H1 (cell line): ENCODE measurements around the gene TEAD1. TPM values are rescaled to one million over a fixed set of nuclear protein-coding genes. Genes with fewer than 3 reads are reported as not detected.

Experiments used
- CTCF ChIA-PET: fragments of 300-600 bp; sonication (Branson Sonifier 250); formaldehyde crosslinking; loops from one replicate; lab custom pipeline; 2021; ENCODE audit not compliant: partially characterized antibody; lab: Charles Lee
- POLR2A ChIA-PET: fragments of 300-600 bp; sonication (Branson Sonifier 250); formaldehyde crosslinking; loops from one replicate; lab custom pipeline; 2021; ENCODE audit warnings: inconsistent platforms; ENCODE audit not compliant: partially characterized antibody; lab: Charles Lee
- DNase-seq, 2 experiments: peaks; one replicate each; pipeline versions ENCODE4 v3.0.0 to v3.0.0-alpha.2; 2010 to 2022; ENCODE audit warnings: low spot score in 2 of 2, low read depth in 1 of 2, mixed read lengths in 1 of 2
- FAIRE-seq: peaks from 2 replicates; lab custom pipeline; 2011; peaks lifted over from hg19 to GRCh38; lab: Jason Lieb, UNC
- H2AFZ ChIP-seq: 2 replicates; pipeline ENCODE4 v1.8.1; 2012; ENCODE audit warnings: low read length, inconsistent platforms
- H2AK5ac ChIP-seq: 2 replicates; pipeline ENCODE4 v1.6.1; 2013; ENCODE audit warnings: low read depth, low read length
- H2BK120ac ChIP-seq: replicated peaks from 2 replicates; pipeline ENCODE3; 2013; ENCODE audit warnings: low read depth, low read length, inconsistent platforms
- H2BK12ac ChIP-seq: 2 replicates; pipeline ENCODE4 v1.6.1; 2013; ENCODE audit warnings: low read depth, low read length
- H2BK15ac ChIP-seq: 2 replicates; pipeline ENCODE4 v1.6.1; 2013; ENCODE audit warnings: low read length
- H2BK20ac ChIP-seq: 2 replicates; pipeline ENCODE4 v1.6.1; 2013; ENCODE audit warnings: low read length
- H2BK5ac ChIP-seq: 2 replicates; pipeline ENCODE4 v1.6.1; 2013; ENCODE audit warnings: low read depth, low read length
- H3K14ac ChIP-seq: 2 replicates; pipeline ENCODE4 v1.6.1; 2013; ENCODE audit warnings: inconsistent platforms; ENCODE audit not compliant: insufficient read length
- H3K18ac ChIP-seq: 2 replicates; pipeline ENCODE4 v1.6.1; 2013; ENCODE audit warnings: low read length; ENCODE audit errors: extremely low read depth
- H3K23ac ChIP-seq: 2 replicates; pipeline ENCODE4 v1.6.1; 2013; ENCODE audit warnings: inconsistent platforms; ENCODE audit not compliant: insufficient read length
- H3K23me2 ChIP-seq: 2 replicates; pipeline ENCODE4 v1.6.1; 2013; ENCODE audit warnings: low read depth, low read length
- H3K27ac ChIP-seq: 2 replicates; pipeline ENCODE4 v1.6.1; 2011; ENCODE audit warnings: low read depth, low read length, inconsistent platforms
- H3K27me3 ChIP-seq, 4 experiments: replicated peaks in 1 of 4; 1 replicate in 1 of 4; 2 replicates in 3 of 4; pipeline versions ENCODE4 v1.6.1 to v1.8.1; 2011 to 2013; ENCODE audit warnings: low read length in 3 of 4, mild to moderate bottlenecking in 3 of 4, inconsistent platforms in 2 of 4, mixed read lengths in 2 of 4, moderate library complexity in 1 of 4; ENCODE audit not compliant: control insufficient read depth in 3 of 4, insufficient read depth in 3 of 4; ENCODE audit errors: extremely low read depth in 1 of 4
- H3K36me3 ChIP-seq, 4 experiments: 2 replicates each; pipeline versions ENCODE4 v1.6.1 to v1.8.1; 2011 to 2013; ENCODE audit warnings: mild to moderate bottlenecking in 4 of 4, low read length in 3 of 4, moderate library complexity in 2 of 4, control low read depth in 1 of 4, inconsistent platforms in 1 of 4; ENCODE audit not compliant: insufficient read depth in 4 of 4, control insufficient read depth in 2 of 4
- H3K4ac ChIP-seq: replicated peaks from 2 replicates; pipeline ENCODE3; 2013; ENCODE audit warnings: low read length, low read depth, mixed read lengths, inconsistent platforms; ENCODE audit not compliant: insufficient read length
- H3K4me1 ChIP-seq, 4 experiments: replicated peaks in 1 of 4; 1 replicate in 1 of 4; 2 replicates in 3 of 4; pipeline versions ENCODE4 v1.6.1 to v1.8.1; 2011 to 2013; ENCODE audit warnings: low read length in 3 of 4, inconsistent platforms in 2 of 4, mixed read lengths in 1 of 4; ENCODE audit not compliant: insufficient read depth in 4 of 4, control insufficient read depth in 3 of 4
- H3K4me2 ChIP-seq, 2 experiments: 2 replicates each; pipeline versions ENCODE4 v1.6.1 to v1.8.1; 2011 to 2013; ENCODE audit warnings: low read depth in 2 of 2, low read length in 2 of 2, control low read depth in 1 of 2, inconsistent platforms in 1 of 2, mild to moderate bottlenecking in 1 of 2; ENCODE audit not compliant: insufficient read depth in 1 of 2
- H3K4me3 ChIP-seq, 4 experiments: fragments of 200-600, 300-600 bp in 1 of 4; sonication (generic), shearing (Covaris generic), sonication (Bioruptor Twin) in 1 of 4; 2 replicates each; pipeline versions ENCODE4 v1.5.1 to v1.8.1; 2011 to 2016; ENCODE audit warnings: low read length in 4 of 4, low read depth in 3 of 4, control low read depth in 2 of 4, inconsistent platforms in 2 of 4, mild to moderate bottlenecking in 2 of 4, mixed read lengths in 1 of 4, moderate library complexity in 1 of 4; ENCODE audit not compliant: insufficient read depth in 2 of 4; ENCODE audit errors: extremely low read depth in 1 of 4
- H3K56ac ChIP-seq: replicated peaks from 2 replicates; pipeline ENCODE3; 2013; ENCODE audit warnings: low read depth, mild to moderate bottlenecking, mixed read lengths, low read length, inconsistent platforms; ENCODE audit not compliant: insufficient read length
- H3K79me1 ChIP-seq: 2 replicates; pipeline ENCODE4 v1.6.1; 2013; ENCODE audit warnings: low read depth, low read length, control low read depth
- H3K79me2 ChIP-seq, 2 experiments: 2 replicates each; pipeline versions ENCODE4 v1.6.1 to v1.8.1; 2012 to 2013; ENCODE audit warnings: low read length in 2 of 2, mild to moderate bottlenecking in 2 of 2, inconsistent platforms in 1 of 2; ENCODE audit not compliant: insufficient read depth in 2 of 2, control insufficient read depth in 1 of 2
- H3K9ac ChIP-seq, 4 experiments: replicated peaks in 1 of 4; 1 replicate in 1 of 4; 2 replicates in 3 of 4; pipeline versions ENCODE4 v1.6.1 to v1.8.1; 2011 to 2013; ENCODE audit warnings: low read depth in 3 of 4, low read length in 3 of 4, control low read depth in 2 of 4, mild to moderate bottlenecking in 2 of 4, moderate library complexity in 2 of 4, inconsistent platforms in 1 of 4; ENCODE audit errors: extremely low read depth in 1 of 4
- H3K9me3 ChIP-seq, 2 experiments: 2 replicates each; pipeline versions ENCODE4 v1.6.1 to v1.8.1; 2012 to 2013; ENCODE audit warnings: mild to moderate bottlenecking in 2 of 2, moderate library complexity in 2 of 2, control low read depth in 1 of 2, inconsistent platforms in 1 of 2, low read depth in 1 of 2, low read length in 1 of 2, mixed read lengths in 1 of 2; ENCODE audit not compliant: insufficient read depth in 2 of 2
- H4K20me1 ChIP-seq, 2 experiments: replicated peaks in 1 of 2; 2 replicates each; pipeline versions ENCODE3 to v1.8.1; 2011 to 2013; ENCODE audit warnings: inconsistent platforms in 2 of 2, low read length in 2 of 2, mild to moderate bottlenecking in 1 of 2; ENCODE audit not compliant: insufficient read depth in 2 of 2, control insufficient read depth in 1 of 2
- H4K5ac ChIP-seq: 2 replicates; pipeline ENCODE4 v1.6.1; 2013; ENCODE audit warnings: low read length, low read depth, mixed read lengths, inconsistent platforms; ENCODE audit not compliant: insufficient read length
- H4K8ac ChIP-seq: 2 replicates; pipeline ENCODE4 v1.8.0; 2013; ENCODE audit warnings: mild to moderate bottlenecking, moderate library complexity, low read length, inconsistent platforms; ENCODE audit not compliant: insufficient read depth; ENCODE audit errors: extremely low read depth
- H4K91ac ChIP-seq: replicated peaks from 2 replicates; pipeline ENCODE3; 2013; ENCODE audit warnings: low read length, mixed read lengths, inconsistent platforms; ENCODE audit not compliant: insufficient read length
- CBX8 ChIP-seq: fragments of 300-800, 300-1000 bp; sonication (generic); IDR thresholded peaks from 2 replicates; pipeline ENCODE4 v1.7.1; 2016; ENCODE audit warnings: low read depth, low read length, borderline replicate concordance
- CREB1 ChIP-seq: IDR thresholded peaks from 2 replicates; pipeline ENCODE4 v1.6.1; 2012; ENCODE audit warnings: inconsistent platforms
- EP300 ChIP-seq, 2 experiments: IDR thresholded peaks; 1 replicate in 1 of 2; 2 replicates in 1 of 2; pipeline ENCODE4 v1.6.1; 2011 to 2012; ENCODE audit warnings: low read depth in 2 of 2, low read length in 2 of 2, mild to moderate bottlenecking in 2 of 2, borderline replicate concordance in 1 of 2, inconsistent platforms in 1 of 2, moderate library complexity in 1 of 2
- EZH2 ChIP-seq: fragments of 200-600 bp; sonication (generic); IDR thresholded peaks from 2 replicates; pipeline ENCODE4 v1.7.1; 2012; ENCODE audit warnings: low read depth, mild to moderate bottlenecking, moderate library complexity, low read length, inconsistent platforms; ENCODE audit not compliant: severe bottlenecking
- GTF2F1 ChIP-seq: IDR thresholded peaks from 2 replicates; pipeline ENCODE4 v1.6.1; 2012; ENCODE audit warnings: low read depth, low read length, improper control_type of control experiment, borderline replicate concordance
- JUND ChIP-seq: IDR thresholded peaks from 2 replicates; pipeline ENCODE4 v1.6.1; 2011; ENCODE audit warnings: mild to moderate bottlenecking, improper control_type of control experiment, low read length
- KDM1A ChIP-seq: fragments of 200-600, 300-600 bp; sonication (generic); IDR thresholded peaks from 2 replicates; pipeline ENCODE4 v1.7.1; 2016; ENCODE audit warnings: mild to moderate bottlenecking, low read length, borderline replicate concordance
- SUZ12 ChIP-seq: fragments of 200-600 bp; sonication (generic); IDR thresholded peaks from 2 replicates; pipeline ENCODE4 v1.6.1; 2012; ENCODE audit warnings: mild to moderate bottlenecking, inconsistent platforms, low read length, moderate library complexity, mixed read lengths
- TBP ChIP-seq: IDR thresholded peaks from 2 replicates; pipeline ENCODE4 v1.6.1; 2011; ENCODE audit warnings: low read depth, low read length, improper control_type of control experiment
- TEAD4 ChIP-seq: IDR thresholded peaks from 2 replicates; pipeline ENCODE4 v1.6.1; 2012; ENCODE audit warnings: low read depth, low read length, inconsistent platforms, mixed read lengths
- WGBS, 2 experiments: shearing (Covaris generic) in 1 of 2; methylation state at CpG; one replicate each; pipeline versions ENCODE4 v1.1.6 to v1.1.7; 2013 to 2015; ENCODE audit warnings: low lambda C conversion rate in 2 of 2, mixed read lengths in 2 of 2, inconsistent platforms in 1 of 2, low coverage in 1 of 2, missing lambda C conversion rate in 1 of 2; ENCODE audit not compliant: insufficient replicate concordance in 2 of 2, insufficient coverage in 1 of 2, insufficient read length in 1 of 2; ENCODE audit errors: extremely low coverage in 1 of 2, missing lambda C conversion rate in 1 of 2; 5-methylcytosine and 5-hydroxymethylcytosine counted together
- polyA plus RNA-seq, 7 experiments: library from polyadenylated mRNA; depleted of rRNA in 3 of 7; stranded (reverse) in 5 of 7; unstranded in 2 of 7; fragments of >200 nt in 5 of 7; fragments of 200-250 nt in 2 of 7; gene quantifications; 1 replicate in 5 of 7; 2 replicates in 1 of 7; 4 replicates in 1 of 7; pipeline versions ENCODE4 v1.2.1 to v1.2.3, GENCODE V29; 2011 to 2013; ENCODE audit warnings: missing spikeins in 2 of 7, mixed read lengths in 2 of 7
- total RNA-seq: library from RNA; stranded (reverse); fragmentation: NEBNext Ultra II Directional; extraction: Animal tissue kit (Norgen Biotek cat#: 25700); gene quantifications from 2 replicates; pipeline ENCODE4 v1.2.1, GENCODE V29; 2021

TEAD1 gene
- total and polyA plus RNA-seq, 2 of the 8 experiments (the other 6 are each of a cell fraction or from before 2014, with no cell fraction given) = 15.6 to 67.4 TPM

GRCh38 chr11:12642806-12643428 is 31.3 kb upstream of the TEAD1 start:
- Histone ChIP-seq H3K23me2 (peaks cover 4% of the 10 kb centered on the region), H3K27ac (no peak overlapping the region), H3K79me2 (no peaks in the 10 kb centered on the region), H3K9ac (no peak overlapping the region), H2BK12ac (no peak overlapping the region), H3K56ac (no peak overlapping the region), H3K18ac (no peak overlapping the region), H3K36me3 (no peaks in the 10 kb centered on the region), H3K23ac (peak overlapping the region; percentile 52), H2BK120ac (no peak overlapping the region), H2BK15ac (no peak overlapping the region), H3K4me3 (no peak overlapping the region), H4K91ac (no peak overlapping the region), H4K5ac (no peak overlapping the region), H4K8ac (no peak overlapping the region; the same call in 1 of the 2 replicates), H2BK20ac (no peak overlapping the region), H3K79me1 (no peaks in the 10 kb centered on the region), H3K4me2 (no peak overlapping the region), H3K9me3 (peaks cover 0 to 6% of the 10 kb centered on the region in 2 experiments; a peak in 1 of 4 replicates), H2BK5ac (no peak overlapping the region), H4K20me1 (no peaks in the 10 kb centered on the region)
- ChIA-PET POLR2A (no interaction called here), CTCF (interaction anchor here (0.7 to 2.2 kb wide), 3 partner anchors 44 to 312 kb away, joined by 4 to 12 read pairs (median 7); no protein-coding TSS in a partner anchor)
- TF ChIP-seq TBP (no peak), GTF2F1 (no peak), JUND (no peak), SUZ12 (no peak), CREB1 (no peak), EP300 (IDR thresholded peaks at IDR 0.05; ENCODE audit: borderline replicate concordance in 1 of 2, low read depth in 2 of 2, low read length in 2 of 2) (no peak), EZH2 (no peak), KDM1A (no peak), TEAD4 (no peak), CBX8 (no peak)
- TF ChIP-seq, all 59 proteins: peak for 0
- Histone ChIP-seq H3K14ac (no peak overlapping the region), H3K4ac (no peak overlapping the region), H3K4me1 (0 out of 7 replicates have a peak, but pooled peaks cover 0 to 1% (median 0%) of the 10 kb centered on the region in 4 experiments), H3K27me3 (no peaks in the 10 kb centered on the region), H2AFZ (peak overlapping the region; percentile 92; the same call in 1 of the 2 replicates), H2AK5ac (no peak overlapping the region)
- 90% methylated on average over 6 of the region's 6 CpGs; no CpG with 5 or more reads in 1 of the 2 experiments for WGBS, 2 experiments
- DNase-seq (no peak), FAIRE-seq (no peak)
